Testis (tissue), 2 donors: ENCODE results near the gene LYSMD3.

ENCODE experiments used
- CTCF ChIP-seq, 3 experiments: fragments of 450-650 bp in 2 of 3; fragments of 200-600 bp in 1 of 3; sonication (generic) in 1 of 3; IDR thresholded peaks; one replicate each; pipeline ENCODE4 v1.5.1; 2016 to 2019; ENCODE audit warnings: antibody characterized with exemption in 3 of 3, mild to moderate bottlenecking in 2 of 3, moderate library complexity in 1 of 3
- POLR2A ChIP-seq: fragments of 450-650 bp; IDR thresholded peaks from one replicate; pipeline ENCODE4 v1.6.1; 2017; ENCODE audit warnings: antibody characterized with exemption, mild to moderate bottlenecking, moderate library complexity

- no peak for TF ChIP-seq CTCF (IDR thresholded peaks at IDR 0.05)
- no peak for TF ChIP-seq POLR2A
Measured at GRCh38 chr5:90561766-90562165, 32.4 kb upstream of the LYSMD3 start.
